GM20431 (cell line): ENCODE results near the gene DAAM2.

Experiments used
- in situ Hi-C: fragments of 300-500 bp; cut with MseI, MboI; formaldehyde crosslinking; loops from one replicate; pipeline ENCODE4 v1.15.0; 2020; ENCODE audit warnings: low sequenced_read_pairs; ENCODE audit not compliant: unreplicated experiment

Gene DAAM2

DNA sequence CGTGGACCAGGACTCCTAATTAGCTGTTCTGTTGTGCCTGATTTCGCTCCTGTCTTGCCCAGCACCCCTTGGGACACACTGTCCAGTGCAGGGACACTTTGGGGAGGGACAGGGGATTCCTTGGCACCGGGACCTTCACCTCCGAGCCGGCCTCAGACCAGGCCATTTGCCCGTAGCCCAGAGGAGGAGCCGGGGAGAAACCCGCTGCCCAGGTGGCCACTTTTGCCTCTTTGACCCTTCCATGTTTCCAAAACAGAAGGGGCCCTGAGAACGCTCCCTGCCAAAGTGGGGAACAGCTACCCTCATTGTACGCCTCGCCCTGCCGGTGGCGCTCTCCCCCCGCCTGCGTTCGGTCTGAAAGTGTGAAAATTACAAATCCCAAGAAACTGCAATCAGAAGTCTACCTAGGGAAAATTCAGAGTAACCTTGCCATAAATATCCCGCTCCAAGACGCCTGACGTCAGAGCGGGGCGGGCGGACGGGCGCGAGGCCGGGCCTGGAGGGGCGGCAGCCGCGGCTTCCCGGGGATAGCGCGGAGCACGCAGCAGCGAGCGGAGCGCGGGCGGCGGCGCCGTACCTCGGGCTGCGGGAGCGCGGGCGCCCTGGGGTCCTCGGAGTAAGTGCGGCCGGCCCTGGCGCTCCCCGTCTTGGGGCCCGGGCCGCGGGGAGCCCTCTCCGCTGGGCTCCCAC, at the start of gene DAAM2:
Gene DAAM2, plus strand, starts transcription at position 527 of the 690 bp plus-strand sequence. CDS start 63,927 bp downstream, outside the sequence.
- in situ Hi-C loops = no loop called here

DNA sequence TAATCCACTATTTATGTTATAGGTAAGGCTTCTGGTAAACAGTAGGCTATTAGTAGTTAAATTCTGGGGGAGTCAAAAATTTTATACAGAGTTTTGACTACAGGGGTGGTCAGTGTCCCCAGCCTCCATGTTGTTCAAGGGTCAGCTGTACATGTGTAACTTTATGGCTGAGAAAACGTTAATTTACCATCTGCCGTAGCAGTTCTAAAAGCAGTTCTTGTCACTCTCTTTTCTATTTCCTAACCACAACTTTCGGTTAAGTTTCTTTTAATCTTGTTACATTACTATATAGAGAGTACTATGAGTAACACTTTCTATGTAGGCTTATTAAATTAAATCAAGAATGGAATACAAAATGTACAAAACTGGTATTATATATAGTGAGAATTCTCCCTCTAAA, 45.4 kb upstream of the DAAM2 start:
- in situ Hi-C loops = no loop called here

DNA sequence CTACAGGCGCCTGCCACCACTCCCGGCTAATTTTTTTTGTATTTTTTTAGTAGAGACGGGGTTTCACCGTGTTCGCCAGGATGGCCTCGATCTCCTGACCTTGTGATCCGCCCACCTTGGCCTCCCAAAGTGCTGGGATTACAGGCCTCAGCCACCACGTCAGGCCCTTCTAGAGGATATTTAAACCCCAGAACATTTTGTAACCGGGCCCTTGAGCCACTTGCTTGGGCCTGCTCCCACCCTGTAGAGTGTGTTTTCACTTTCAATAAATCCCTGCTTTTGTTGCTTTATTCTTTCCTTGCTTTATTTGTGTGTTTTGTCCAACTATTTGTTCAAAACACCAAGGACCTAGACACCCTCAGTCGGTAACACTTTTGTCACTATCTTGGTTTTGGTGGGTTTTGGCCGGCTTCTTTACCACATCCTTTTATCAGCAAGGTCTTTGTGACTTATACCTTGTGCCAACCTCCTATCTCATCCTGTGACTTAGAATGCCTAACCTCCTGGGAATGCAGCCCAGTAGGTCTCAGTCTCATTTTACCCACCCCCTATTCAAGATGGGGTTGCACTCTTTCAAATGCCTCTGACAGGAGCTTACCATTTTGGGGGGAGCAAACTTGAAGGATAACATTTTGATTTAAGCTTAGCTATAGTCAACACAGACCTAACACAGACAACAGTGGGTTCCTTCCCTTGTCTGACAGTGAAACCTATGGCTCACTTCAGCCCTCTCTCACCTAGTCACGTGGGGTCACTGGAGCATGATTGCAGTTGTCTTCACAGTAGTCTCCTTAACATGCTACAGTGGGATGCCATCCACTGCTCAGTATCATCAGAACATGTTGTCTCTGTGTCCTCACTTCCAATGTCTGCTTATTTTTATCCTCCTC, 39.1 kb upstream of the DAAM2 start:
- in situ Hi-C loops = no loop called here

DNA sequence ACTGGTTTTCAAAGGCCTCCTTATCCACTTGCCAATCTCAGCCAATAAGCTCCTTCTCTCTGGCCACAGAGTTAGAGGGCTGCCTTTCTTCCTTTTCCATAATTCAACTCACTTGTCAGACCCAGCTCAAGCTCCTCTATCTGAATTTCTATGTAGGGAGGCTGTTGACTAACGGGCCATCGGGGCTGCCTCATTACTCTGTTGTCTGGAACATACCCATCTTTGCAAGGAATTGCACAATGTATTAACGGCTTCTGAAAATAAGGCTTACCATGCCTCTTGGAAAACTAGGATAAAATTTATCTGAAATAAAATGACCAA, 38.5 kb upstream of the DAAM2 start:
- in situ Hi-C loops = no loop called here

DNA sequence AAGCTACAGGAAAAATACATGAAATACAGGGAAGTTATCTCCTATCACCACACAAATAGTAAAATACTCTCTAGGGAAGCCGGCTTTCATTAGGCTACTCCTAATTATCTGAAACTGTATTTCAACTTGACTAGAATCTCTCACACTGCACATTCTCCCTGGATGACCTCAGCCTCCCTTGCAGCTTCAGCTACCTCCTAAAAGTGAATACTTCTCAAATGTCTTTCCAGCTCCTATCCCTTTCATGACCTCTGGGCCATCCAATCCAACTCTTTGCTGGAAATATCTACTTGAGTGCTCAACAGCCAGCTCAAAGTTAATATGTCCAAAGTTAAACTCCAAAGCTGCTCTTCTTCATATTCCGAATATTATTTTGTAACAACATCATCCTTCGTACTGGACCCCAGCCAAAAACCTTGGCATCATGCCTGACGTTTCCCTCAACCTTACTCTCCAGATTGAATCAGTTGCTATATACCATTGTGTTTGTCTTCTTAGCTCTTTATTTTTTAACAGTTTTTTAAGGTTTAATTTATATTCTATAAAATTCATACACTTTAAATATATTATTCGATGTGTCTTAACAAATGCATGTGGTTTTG, 37.6 kb upstream of the DAAM2 start:
- in situ Hi-C loops = no loop called here

DNA sequence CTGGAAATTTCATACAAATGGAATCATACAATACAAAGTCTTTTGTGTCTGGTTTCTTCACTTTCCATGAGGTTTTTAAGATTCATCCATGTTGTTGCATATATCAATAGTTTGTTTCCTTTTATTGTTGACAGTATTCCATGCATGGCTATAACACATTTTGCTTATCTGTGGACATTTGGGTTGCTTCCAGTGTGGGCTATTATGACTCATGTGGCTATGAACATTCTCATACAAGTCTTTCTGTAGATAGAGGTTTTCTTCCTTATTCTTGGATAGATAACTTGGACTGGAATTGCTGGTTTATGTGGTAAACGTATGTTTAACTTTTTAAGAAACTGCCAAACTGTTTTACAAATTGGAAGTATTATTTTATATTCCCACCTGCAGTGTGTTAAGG, 36.9 kb upstream of the DAAM2 start:
- in situ Hi-C loops = no loop called here

DNA sequence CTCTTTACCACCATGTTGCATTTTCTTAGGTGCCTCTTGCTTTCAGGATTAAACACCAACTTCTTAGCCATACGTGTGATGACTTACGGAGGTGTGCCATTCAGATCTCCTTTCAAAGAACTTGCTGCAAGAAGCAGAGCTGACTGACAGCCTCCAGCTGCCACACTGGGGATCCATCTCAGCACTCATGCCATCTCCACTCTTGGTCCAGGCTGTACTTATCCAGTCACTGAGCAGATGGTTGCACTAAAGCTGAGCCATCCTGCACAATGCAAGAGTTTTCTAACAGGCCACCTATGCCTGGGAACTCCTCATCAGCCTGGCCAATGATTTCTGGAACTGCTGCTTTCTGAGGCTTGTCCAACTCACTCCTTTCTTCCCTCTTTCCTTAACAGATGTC, 35.6 kb upstream of the DAAM2 start:
- in situ Hi-C loops = no loop called here

DNA sequence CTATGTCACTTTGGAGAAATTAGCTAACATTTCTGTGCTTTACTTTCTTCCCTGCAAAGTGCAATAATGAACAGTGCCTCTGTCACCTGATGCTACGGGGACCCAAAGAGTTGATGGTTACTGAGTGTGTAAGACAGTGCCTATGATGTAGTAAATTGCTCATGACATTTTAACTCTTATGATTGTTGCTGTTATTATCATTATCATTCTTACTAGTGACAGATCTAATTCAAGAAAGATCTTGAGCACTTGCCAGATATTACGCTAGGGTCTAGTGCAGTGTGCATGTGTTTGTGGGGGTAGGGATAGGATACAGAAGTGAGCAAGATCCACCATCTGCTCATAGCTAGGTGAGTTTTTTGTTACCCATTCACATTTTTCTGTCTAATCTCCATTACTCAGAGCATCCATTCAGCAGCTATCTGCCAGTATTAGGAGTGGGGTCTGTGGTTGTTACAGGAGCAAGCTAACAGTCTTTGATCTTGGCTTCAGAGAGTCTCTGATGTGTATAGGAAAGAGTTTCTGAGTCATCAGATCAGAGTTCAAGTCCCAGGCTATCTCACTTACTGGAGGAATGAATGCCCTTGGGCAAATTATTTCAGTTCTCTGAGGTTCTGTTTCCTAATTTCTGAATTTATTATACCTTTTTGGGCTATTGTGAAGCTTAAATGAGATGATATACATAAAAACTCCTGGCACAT, 33.1 kb upstream of the DAAM2 start:
- in situ Hi-C loops = no loop called here

DNA sequence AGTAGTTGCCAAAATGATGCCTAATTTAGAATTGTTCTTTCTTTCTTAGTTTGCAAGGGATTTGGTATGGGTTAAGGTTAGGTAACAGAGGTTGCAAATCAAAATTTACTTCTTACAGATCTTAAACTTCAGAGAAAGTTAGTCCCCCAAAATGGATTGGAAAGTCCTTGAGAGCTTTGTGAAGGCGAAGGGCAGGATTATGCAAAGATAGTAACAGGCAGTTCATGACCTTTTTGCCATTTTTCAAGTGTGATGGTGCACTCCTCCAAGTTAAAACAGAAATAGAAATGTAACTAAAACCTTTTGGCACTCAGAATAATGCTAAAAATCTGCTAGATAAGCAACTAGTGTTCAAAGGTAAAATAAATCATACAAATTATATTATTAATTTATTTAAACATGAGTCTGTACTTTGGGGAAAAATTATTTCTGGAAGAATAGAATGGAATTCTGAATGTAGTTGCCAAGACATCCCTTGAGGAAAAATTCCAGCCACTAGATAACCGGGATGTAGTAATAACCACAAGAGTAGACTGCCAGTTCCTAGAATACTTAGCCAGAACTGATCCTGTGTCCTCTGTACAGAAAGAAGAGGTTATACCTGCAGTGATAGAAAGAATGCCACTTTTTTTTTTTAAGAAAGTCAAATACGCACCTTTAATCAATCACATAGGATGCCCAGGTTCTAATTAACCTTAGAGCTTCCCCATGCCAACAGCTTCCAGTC, 31.8 kb upstream of the DAAM2 start:
- in situ Hi-C loops = no loop called here

DNA sequence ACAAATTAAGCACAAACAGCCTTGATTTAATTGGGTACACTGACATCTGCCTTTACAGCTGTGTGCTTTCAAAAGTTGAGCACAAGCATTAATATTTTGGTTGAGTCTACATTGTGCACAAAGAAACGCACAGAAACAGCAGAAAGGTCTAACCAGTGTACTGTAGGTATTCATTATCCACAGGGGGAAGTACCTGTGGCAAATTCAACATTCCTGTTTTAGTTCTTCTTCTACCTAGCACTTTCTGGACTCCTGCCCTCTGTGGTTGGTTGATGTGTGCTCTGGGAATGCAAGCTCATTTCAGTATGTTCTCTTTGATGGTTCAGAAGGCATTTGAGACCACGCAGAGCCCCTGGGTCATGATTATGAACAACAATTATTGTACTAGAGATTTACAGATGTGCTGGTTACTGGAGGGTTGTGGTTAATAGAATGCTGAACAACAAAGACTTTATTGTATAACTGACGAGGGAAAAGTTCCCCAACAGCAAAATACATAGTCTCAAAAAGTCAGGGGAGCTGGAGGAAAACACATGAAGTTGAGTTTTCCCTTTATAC, 26.6 kb upstream of the DAAM2 start:
- in situ Hi-C loops = no loop called here

DNA sequence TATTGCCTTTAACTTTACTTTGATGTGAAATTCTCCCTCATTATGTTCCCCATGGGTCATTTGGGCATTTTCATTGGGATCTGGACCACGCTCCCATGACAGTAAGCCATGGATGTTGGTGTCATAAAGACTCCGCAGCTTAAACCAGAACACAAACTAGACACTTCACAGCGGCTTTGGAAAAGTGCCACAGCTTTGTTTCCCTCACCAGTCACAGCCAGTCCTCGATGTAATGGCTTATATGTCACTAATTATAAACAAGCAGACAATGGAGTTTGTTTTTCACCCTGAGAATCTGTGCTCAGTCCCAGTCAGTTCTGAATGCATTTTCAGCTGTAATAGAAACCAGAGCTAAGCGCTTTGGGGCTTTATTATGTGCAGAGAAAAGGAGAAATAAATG, 23.2 kb upstream of the DAAM2 start:
- in situ Hi-C loops = no loop called here

DNA sequence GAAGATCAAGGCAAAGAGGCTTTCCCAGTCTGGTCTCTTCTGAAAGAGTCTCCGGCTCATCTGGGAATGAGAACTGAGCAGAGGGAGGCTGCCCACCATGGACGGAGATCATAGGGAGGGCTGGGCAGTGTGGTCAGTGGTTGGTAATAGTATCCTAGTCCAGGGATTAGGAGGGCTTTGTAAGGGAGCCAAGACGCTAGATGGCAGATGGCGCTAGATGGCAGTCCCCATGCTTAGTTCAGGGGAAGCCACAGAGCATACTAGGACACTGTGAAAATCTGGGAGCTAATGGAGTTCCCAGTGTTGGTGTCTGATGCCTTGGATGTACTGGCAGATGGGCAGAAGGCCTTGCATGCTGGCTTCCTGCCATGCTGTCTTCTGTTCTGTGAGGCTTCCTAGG, 21.7 kb upstream of the DAAM2 start:
- in situ Hi-C loops = no loop called here

DNA sequence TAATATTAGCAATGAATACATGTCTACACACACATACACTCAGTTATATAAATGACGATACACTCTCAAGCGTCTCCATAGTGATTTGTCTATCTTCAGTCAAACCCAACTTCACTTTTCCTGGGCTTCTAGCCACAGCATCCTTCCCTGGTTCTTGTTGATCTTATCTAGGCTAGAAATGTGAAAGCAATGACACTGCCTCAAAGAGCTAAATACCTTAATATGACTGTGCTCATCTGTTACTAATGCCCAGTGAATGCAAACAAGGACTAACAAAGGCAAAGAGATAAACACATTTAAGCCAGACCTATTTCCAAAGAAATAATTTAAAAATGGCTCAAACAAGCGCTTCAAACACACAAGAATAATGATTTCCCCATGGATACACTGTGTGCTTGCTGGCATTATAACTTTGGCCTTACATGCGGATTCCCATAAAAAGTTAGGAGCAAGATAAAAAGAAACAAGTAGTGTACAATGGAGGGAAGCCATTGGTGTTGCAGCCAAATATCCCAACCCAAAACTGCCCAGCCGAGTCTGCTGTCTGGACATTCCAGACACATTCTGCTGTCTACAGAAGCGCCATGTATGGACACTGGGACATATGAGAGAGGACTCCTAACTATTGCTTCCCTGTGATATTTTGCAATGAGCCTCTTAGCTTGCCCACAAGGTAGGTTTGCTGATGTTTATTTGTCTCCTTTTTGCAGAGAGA, 19.5 kb upstream of the DAAM2 start:
- in situ Hi-C loops = no loop called here

DNA sequence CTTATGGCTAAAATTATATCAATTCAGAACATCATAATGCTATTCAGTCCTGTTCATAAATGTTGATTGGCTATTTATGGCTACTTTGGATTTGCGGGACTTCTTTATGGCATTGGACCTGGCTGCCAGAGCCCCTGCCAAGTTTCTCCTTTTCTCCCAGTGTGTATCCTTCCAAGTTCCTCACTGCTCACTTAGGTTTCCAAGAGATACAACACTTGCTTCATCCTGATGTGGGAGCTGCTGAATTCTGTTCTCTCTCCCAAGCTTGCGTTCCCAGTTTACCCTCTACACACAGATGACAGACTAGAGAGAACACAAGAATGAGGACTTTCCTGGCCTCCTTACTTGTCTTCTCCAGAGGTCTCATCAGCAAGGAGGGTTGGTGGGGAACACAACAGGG, 18.4 kb upstream of the DAAM2 start:
- in situ Hi-C loops = no loop called here

DNA sequence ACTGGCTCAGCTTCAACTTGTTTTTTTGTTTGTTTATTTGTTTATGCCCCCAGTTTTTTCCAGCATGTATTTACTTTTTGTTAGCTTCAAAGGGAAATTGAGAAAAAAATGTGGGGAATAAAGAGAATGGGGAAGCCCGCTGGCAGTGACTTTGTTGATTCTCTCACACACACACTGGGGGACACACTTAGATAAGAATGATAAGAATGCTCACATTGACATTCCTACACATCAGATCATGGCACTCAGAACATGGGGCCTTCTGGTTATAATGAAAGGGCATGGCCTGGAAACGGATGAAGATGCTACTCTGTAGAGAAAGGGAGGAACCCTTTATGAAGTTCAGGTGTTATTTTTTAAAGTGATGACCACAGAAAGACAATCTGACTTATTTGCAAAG, 15.6 kb upstream of the DAAM2 start:
- in situ Hi-C loops = no loop called here

DNA sequence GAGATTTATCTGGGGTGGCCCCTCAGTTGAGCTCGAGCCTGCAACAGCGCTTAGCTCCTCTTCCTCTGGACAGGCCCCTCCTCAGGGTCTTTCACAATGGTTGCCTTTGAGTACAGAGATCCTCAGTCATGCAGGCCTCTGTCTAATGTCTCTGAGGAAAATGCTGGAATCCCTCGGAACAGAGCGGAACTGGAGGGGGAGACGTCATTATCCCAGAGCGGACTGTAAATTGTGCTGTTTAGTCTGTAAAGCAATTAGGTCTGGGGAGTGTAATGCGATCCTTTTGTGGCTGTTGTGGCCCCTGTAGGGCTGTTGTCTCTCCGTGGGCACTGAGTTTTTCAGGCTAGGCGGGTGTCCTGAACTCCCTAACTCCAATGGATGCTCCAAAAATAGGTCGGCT, 15.0 kb upstream of the DAAM2 start:
- in situ Hi-C loops = no loop called here

DNA sequence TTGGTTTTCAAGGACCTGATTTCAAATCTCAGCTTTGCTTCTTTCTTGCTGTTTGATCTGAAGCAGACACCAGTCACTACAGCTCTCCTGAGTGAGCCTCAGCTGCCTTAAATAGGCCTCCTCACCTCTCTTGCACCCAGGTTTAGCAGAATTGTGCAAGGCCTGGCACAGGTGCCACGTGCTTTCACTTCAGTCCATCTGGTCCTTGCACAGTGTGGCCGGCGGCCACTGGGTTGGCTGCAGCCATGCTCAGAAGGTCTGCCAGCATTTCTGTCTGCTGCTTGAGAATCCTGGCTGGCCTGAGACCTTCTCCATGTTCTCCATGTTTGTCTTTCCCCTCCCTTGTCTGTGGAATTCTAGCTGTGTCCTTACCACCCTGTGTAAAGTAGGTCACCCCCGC, 14.5 kb upstream of the DAAM2 start:
- in situ Hi-C loops = no loop called here

DNA sequence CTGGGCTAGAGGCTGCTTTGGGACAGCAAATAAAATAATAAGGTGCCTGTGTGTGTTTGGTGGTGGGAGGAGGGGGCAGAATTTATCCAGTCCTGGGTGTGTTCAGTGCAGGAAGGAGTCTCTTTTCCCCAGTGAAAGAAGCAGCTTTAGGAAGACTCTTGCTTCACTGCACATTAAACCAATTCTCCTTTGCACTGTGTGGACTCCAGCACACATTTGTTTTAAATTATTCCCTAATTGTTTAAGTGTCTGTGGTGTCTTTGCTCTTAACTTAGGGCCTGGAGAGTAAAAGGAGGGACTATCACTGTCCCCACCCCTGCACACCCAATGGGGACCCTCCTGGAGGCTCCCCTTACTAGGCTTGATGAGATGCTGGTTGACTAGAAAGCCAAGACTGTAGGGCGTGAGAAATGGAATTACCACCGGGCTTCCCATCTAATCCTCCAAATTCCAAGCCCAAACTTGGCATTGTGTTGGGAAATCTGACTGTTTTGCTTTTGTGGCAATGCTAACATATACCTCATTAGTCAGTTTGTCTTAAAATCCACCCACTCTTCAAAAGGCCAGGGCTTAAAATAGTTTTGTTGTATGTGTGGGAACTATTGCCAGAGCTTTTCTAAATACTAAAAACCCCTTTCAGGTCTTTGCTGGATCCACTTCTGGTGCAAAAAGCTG, 13.5 kb upstream of the DAAM2 start:
- in situ Hi-C loops = no loop called here

DNA sequence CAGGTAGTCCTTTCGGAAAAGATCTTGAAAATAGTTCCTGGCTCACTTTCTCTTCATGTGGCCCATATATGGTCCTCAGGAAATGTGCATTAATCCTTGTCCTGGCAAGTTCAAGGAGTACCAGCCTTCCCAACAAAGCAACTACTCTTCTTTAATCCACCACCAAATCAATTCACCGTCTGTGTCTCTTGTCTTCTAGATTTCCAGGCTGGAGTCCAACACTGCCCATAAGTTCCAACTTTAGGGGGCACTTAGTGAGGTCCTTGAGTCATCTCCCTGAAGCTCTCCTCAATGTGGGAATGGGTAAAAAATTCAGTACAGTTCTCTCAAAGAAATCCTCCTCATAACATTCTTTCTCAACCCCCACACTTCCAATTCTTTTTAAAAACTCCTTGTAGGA, 6.9 kb upstream of the DAAM2 start:
- in situ Hi-C loops = no loop called here
